MV-4-11 (cell line): ENCODE results near the gene GDPD4.

ENCODE experiments used
- DNase-seq: peaks from one replicate; lab custom pipeline; 2025; lab: John Stamatoyannopoulos, UW

Gene GDPD4

GRCh38 chr11:77173494-77173893 lies 128.0 kb downstream of the GDPD4 start:
- DNase-seq, result no peak

- no peak for DNase-seq
Measured at GRCh38 chr11:77172666-77172982, 128.9 kb downstream of the GDPD4 start.

- no peak for DNase-seq
Measured at GRCh38 chr11:77171885-77172665, 129.4 kb downstream of the GDPD4 start.

- DNase-seq, result no peak
Measured at GRCh38 chr11:77171254-77171653, 130.2 kb downstream of the GDPD4 start.

- no peak for DNase-seq
Measured at GRCh38 chr11:77170107-77170506, 131.4 kb downstream of the GDPD4 start.

- DNase-seq, result no peak
Measured at GRCh38 chr11:77167791-77168190, 133.7 kb downstream of the GDPD4 start.

GRCh38 chr11:77167111-77167626 lies 134.3 kb downstream of the GDPD4 start:
- no peak for DNase-seq
